GM19043 (cell line): ENCODE results near the gene AGFG2.
"Not testable (repeated sequence)": the region's sequence is repeated elsewhere in the genome, so short reads cannot be mapped to it uniquely, and the experiment has no call there.

ENCODE experiments used
- ATAC-seq: cut with Tn5 transposase; IDR thresholded peaks from one replicate; pipeline ENCODE4 v1.9.1; 2021; ENCODE audit warnings: low read depth; ENCODE audit not compliant: unreplicated experiment

AGFG2 gene

GRCh38 chr7:100547872-100548271 lies 8.9 kb downstream of the AGFG2 start:
- no peak for ATAC-seq

GRCh38 chr7:100548446-100548845 lies 9.4 kb downstream of the AGFG2 start:
- ATAC-seq = not testable (repeated sequence)

GRCh38 chr7:100552532-100552931 lies 13.5 kb downstream of the AGFG2 start:
- no peak for ATAC-seq

GRCh38 chr7:100553032-100553431 lies 14.0 kb downstream of the AGFG2 start:
- ATAC-seq = no peak

- ATAC-seq = no peak
Measured at GRCh38 chr7:100555701-100556100, 16.7 kb downstream of the AGFG2 start.

- ATAC-seq = no peak
Measured at GRCh38 chr7:100556541-100556940, 17.5 kb downstream of the AGFG2 start.

GRCh38 chr7:100559127-100559526 lies 20.1 kb downstream of the AGFG2 start:
- no peak for ATAC-seq

- no peak for ATAC-seq
Measured at GRCh38 chr7:100561491-100562194, 22.6 kb downstream of the AGFG2 start.

GRCh38 chr7:100562195-100563099 lies 23.4 kb downstream of the AGFG2 start:
- no peak for ATAC-seq

- no peak for ATAC-seq
Measured at GRCh38 chr7:100563100-100563564, 24.1 kb downstream of the AGFG2 start.

- no peak for ATAC-seq
Measured at GRCh38 chr7:100563809-100564400, 24.9 kb downstream of the AGFG2 start.

- not testable (repeated sequence) for ATAC-seq
Measured at GRCh38 chr7:100564405-100564804, 25.4 kb downstream of the AGFG2 start.

- no peak for ATAC-seq
Measured at GRCh38 chr7:100565133-100565571, 26.1 kb downstream of the AGFG2 start.

- no peak for ATAC-seq
Measured at GRCh38 chr7:100566018-100566531, 27.1 kb downstream of the AGFG2 start.

GRCh38 chr7:100567031-100567730 lies 28.2 kb downstream of the AGFG2 start:
- ATAC-seq = no peak

GRCh38 chr7:100567751-100568175 lies 28.8 kb downstream of the AGFG2 start:
- ATAC-seq = no peak

- ATAC-seq = no peak
Measured at GRCh38 chr7:100568176-100568895, 29.3 kb downstream of the AGFG2 start.

GRCh38 chr7:100568896-100569844 lies 30.2 kb downstream of the AGFG2 start:
- ATAC-seq = no peak
